GM21526 (cell line): Measurements from ENCODE around the gene RBPMS2.

Experiments
- ATAC-seq: cut with Tn5 transposase; IDR thresholded peaks from one replicate; pipeline ENCODE4 v1.9.1; 2021; ENCODE audit warnings: moderate library complexity; ENCODE audit not compliant: unreplicated experiment, low FRiP score

The RBPMS2 gene

GRCh38 chr15:64698823-64699222 lies 76.6 kb downstream of the RBPMS2 start:
- ATAC-seq: no peak

DNA sequence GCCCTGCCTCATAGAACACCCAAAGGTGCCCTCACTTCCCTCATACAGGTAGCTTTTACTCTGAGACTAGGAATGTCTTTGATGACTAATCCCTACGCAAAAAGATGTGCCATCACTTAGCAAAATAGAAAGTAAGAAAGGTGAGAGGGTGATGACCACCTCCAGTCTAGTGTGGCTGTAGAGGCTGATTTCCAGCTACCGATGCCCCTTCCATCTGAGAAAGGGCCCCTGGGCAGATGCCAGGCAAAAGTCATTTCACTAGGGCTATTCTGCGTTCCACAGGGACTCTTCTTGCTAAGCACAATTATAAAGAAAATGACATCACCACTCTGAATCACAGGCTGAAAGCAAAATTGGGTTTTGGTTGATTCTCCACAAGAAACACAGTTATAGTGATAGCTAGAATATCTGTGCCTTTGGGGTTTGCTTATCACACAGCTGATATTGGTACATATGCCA lies 77.4 kb downstream of the RBPMS2 start:
- ATAC-seq: no peak

- ATAC-seq: no peak
Measured at GRCh38 chr15:64696481-64696880, 78.9 kb downstream of the RBPMS2 start.

DNA sequence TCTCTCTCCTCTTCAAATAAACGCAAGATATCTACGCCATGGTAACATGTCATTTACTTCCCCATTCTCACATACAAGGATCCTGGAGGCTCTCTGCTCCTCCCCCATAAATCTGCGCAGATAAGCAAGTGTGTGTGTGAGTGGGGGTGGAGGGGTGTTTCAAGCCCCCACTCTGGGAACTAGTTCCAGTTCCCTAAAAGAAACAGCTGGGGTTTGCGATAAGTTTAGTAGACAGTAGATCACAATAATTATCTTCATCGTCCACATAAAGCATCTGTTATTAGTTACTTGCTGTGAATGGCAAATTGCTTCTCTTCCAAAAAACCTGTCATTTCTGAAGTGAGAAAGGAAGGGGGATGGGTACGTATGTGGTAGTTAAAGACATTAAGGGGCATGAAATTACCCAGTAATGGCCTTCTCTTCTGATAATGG lies 79.8 kb downstream of the RBPMS2 start:
- no peak for ATAC-seq

- no peak for ATAC-seq
Measured at GRCh38 chr15:64694816-64695215, 80.6 kb downstream of the RBPMS2 start.

DNA sequence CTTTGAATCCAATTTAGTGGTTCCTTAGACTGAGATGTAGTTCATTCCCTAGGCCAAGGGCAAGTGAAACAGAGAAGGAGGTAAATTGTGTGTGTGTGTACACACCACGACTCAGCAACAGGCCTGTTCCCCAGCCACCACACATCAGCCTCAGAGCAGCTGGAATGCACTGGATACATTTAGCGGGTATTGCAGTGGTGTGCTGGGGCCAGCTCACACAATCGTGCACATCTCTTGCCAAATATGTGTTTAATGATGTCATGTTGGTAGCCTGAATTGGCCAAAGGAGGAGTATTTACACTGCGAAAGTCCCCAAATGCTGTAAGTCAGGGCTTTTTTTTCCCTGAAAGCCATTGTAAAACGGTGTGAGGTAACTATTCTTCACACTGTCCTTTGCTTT lies 82.3 kb downstream of the RBPMS2 start:
- ATAC-seq: no peak

DNA sequence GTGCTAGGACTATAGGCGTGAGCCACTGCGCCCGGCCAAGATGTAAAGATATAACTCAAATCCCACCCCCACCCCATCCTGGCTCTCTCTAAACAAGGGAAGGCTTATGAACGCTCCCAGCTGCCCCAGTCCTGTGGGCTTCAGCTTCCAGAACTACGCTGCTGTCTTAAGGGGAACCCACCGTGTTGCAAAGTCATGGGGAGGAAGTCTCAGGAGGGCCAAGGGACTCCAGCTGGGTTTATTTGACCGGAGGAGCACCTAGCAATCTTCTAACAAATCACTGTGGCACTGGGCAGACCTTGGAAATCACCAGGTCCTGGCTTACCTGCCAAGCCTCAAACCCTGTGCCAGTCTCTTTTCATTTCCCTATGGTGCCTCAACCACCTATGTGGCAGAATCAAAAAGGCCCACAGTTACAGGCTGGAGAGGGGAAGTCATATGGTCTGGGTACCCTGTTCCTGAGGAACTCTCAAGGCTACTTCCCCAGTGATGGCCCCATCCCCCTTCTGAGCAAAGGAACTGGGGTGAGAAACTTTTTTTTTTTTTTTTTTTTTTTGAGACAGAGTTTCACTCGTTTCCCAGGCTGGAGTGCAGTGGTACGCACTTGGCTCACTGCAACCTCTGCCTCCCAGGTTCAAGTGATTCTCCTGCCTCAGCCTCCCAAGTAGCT lies 83.4 kb downstream of the RBPMS2 start:
- no peak for ATAC-seq

DNA sequence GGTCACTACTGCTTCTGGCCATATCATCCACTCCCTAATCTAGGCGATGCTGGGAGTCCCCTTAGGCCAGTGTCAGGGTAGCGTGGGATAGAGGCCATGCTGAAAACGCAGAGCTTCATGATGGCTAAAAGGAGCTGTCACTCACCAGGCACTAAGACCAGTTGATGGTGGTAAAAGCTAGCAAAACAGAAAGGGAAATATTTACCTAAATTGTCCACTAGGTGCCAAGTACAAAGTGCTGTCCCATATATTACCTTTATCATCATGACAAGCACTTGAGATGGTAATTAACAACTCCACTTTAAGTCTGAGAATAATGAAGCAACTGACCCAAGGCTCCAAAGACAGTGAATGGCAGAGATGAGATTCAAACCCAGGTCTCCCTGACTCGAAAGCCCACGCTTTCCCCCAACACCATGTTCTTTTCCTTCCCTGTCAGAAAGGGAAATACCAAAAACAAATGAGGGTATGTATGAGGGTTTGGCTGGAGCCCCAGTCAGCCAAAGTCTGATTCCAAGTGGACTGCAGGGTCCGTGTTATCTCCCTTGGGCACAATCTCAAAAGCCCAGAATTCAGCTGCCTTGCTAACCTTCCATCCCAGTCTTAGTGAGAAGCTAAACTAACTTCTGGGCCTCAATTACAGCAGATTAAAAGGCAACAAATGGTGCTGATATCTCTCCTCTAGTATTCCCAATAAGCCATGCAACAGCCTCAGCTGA lies 84.7 kb downstream of the RBPMS2 start:
- ATAC-seq: no peak

DNA sequence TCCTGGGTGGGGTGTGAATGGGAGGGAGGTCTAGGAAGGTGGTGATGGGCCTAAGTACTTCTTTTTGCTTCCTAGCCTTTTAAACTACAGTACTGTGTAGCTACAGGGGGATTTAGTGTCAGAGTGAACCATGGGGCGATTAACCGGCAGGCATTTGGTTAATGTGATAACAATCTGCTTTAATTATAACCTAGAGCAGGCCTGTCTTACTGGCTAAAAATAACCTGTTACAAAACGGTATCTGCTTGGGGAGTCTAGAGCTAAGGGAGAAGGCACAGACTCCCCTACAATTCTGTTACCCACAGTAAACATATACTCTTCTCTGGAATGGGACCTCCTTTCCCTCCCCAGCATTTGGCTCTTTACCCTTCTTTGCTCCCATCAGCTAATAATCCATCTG lies 85.4 kb downstream of the RBPMS2 start:
- ATAC-seq: no peak
